B cell (primary cell): ENCODE measurements around the gene MZB1. TPM values are rescaled to one million over a fixed set of nuclear protein-coding genes. Genes with fewer than 3 reads are reported as not detected.

Experiments
- ATAC-seq: fragments of 200-7000 bp; cut with Tn5 transposase; one replicate; pipeline ENCODE4 v1.10.0; 2021; ENCODE audit warnings: low read depth, mild to moderate bottlenecking, moderate number of reproducible peaks, moderate library complexity
- CTCF ChIA-PET: fragments of 350-600 bp; sonication (Branson Sonifier 250); formaldehyde crosslinking; loops from one replicate; lab custom pipeline; 2021; ENCODE audit warnings: antibody characterized with exemption, inconsistent platforms; lab: Charles Lee
- POLR2A ChIA-PET: fragments of 350-600 bp; sonication (Branson Sonifier 250); formaldehyde crosslinking; loops from one replicate; lab custom pipeline; 2021; ENCODE audit warnings: antibody characterized with exemption; lab: Charles Lee
- DNase-seq: peaks from one replicate; pipeline ENCODE4 v3.0.0; 2013
- H2AFZ ChIP-seq: 2 replicates; pipeline ENCODE4 v1.6.1; 2012; ENCODE audit warnings: mild to moderate bottlenecking, low read depth, low read length; ENCODE audit not compliant: insufficient read depth, poor library complexity, severe bottlenecking
- H3K27ac ChIP-seq, 2 donors: 1 replicate in 1 of 2; 2 replicates in 1 of 2; pipeline ENCODE4 v1.5.1; 2012 to 2013; ENCODE audit warnings: low read length in 2 of 2, mild to moderate bottlenecking in 2 of 2, moderate library complexity in 1 of 2
- H3K27me3 ChIP-seq, 4 experiments: fragments of 200-600 bp in 1 of 4; sonication (generic) in 1 of 4; replicated peaks in 1 of 4; 1 replicate in 2 of 4; 2 replicates in 2 of 4; pipeline versions ENCODE4 v1.6.1 to v1.7.0; 2013 to 2016; ENCODE audit warnings: low read length in 3 of 4, mild to moderate bottlenecking in 2 of 4, mixed read lengths in 1 of 4, moderate library complexity in 1 of 4; ENCODE audit not compliant: insufficient read depth in 4 of 4, control insufficient read depth in 3 of 4; ENCODE audit errors: control extremely low read depth in 1 of 4
- H3K36me3 ChIP-seq, 2 experiments: replicated peaks in 1 of 2; 1 replicate in 1 of 2; 2 replicates in 1 of 2; pipeline versions ENCODE4 v1.6.1 to v1.7.1; 2013; ENCODE audit warnings: low read length in 1 of 2; ENCODE audit not compliant: insufficient read depth in 2 of 2, control insufficient read depth in 1 of 2; ENCODE audit errors: control extremely low read depth in 1 of 2, extremely low read depth in 1 of 2
- H3K4me1 ChIP-seq, 2 donors: fragments of 200-600 bp in 1 of 2; sonication (generic) in 1 of 2; 1 replicate in 1 of 2; 2 replicates in 1 of 2; pipeline versions ENCODE4 v1.5.1 to v1.6.1; 2013 to 2017; ENCODE audit warnings: low read length in 2 of 2; ENCODE audit not compliant: control insufficient read depth in 2 of 2, insufficient read depth in 2 of 2
- H3K4me2 ChIP-seq: replicated peaks from 2 replicates; pipeline ENCODE3; 2012; ENCODE audit warnings: mild to moderate bottlenecking, low read depth, low read length; ENCODE audit not compliant: poor library complexity, severe bottlenecking
- H3K4me3 ChIP-seq, 5 experiments: fragments of 200-600 bp in 1 of 5; sonication (generic) in 1 of 5; 1 replicate in 3 of 5; 2 replicates in 2 of 5; pipeline versions ENCODE4 v1.5.1 to v1.7.0; 2011 to 2016; ENCODE audit warnings: low read length in 4 of 5, mild to moderate bottlenecking in 4 of 5, low read depth in 2 of 5, control low read depth in 1 of 5, moderate library complexity in 1 of 5; ENCODE audit not compliant: insufficient read depth in 1 of 5; ENCODE audit errors: control extremely low read depth in 1 of 5, extremely low read depth in 1 of 5
- H3K79me2 ChIP-seq: fragments of 200-600 bp; sonication (generic); one replicate; pipeline ENCODE4 v1.6.0; 2016; ENCODE audit warnings: low read length; ENCODE audit not compliant: control insufficient read depth, insufficient read depth
- H3K9ac ChIP-seq: fragments of 200-600 bp; sonication (generic); 2 replicates; pipeline ENCODE4 v1.6.1; 2017; ENCODE audit warnings: mild to moderate bottlenecking, low read length, moderate library complexity
- H3K9me3 ChIP-seq, 3 donors: one replicate each; pipeline versions ENCODE4 v1.6.1 to v1.7.1; 2013; ENCODE audit warnings: low read length in 2 of 3; ENCODE audit not compliant: control insufficient read depth in 2 of 3, insufficient read depth in 1 of 3; ENCODE audit errors: control extremely low read depth in 1 of 3
- H4K20me1 ChIP-seq: 2 replicates; pipeline ENCODE4 v1.6.0; 2012; ENCODE audit warnings: mild to moderate bottlenecking, low read length; ENCODE audit not compliant: insufficient read depth, control insufficient read depth, poor library complexity, severe bottlenecking
- H3K27ac Mint-ChIP-seq: one replicate; pipeline ENCODE4 v1.8.0; 2021; ENCODE audit warnings: mixed read lengths
- H3K27me3 Mint-ChIP-seq: one replicate; pipeline ENCODE4 v1.8.0; 2021; ENCODE audit warnings: mixed read lengths
- H3K4me1 Mint-ChIP-seq: one replicate; pipeline ENCODE4 v1.8.0; 2021; ENCODE audit warnings: mixed read lengths
- H3K4me3 Mint-ChIP-seq: one replicate; pipeline ENCODE4 v1.8.0; 2021; ENCODE audit warnings: mixed read lengths
- H3K9me3 Mint-ChIP-seq: one replicate; pipeline ENCODE4 v1.8.0; 2022; ENCODE audit warnings: mixed read lengths; ENCODE audit not compliant: insufficient read depth
- CTCF ChIP-seq: fragments of 200-600 bp; IDR thresholded peaks from one replicate; pipeline ENCODE4 v1.8.0; 2022; ENCODE audit warnings: antibody characterized with exemption, mild to moderate bottlenecking
- EZH2 ChIP-seq: IDR thresholded peaks from 2 replicates; pipeline ENCODE4 v1.6.1; 2012; ENCODE audit warnings: borderline replicate concordance, low read depth, mild to moderate bottlenecking, moderate library complexity, low read length; ENCODE audit not compliant: insufficient read depth, poor library complexity, severe bottlenecking
- WGBS: methylation state at CpG from one replicate; pipeline ENCODE4 v1.1.5; 2013; ENCODE audit warnings: missing lambda C conversion rate; ENCODE audit not compliant: insufficient coverage; 5-methylcytosine and 5-hydroxymethylcytosine counted together
- intact Hi-C: fragments of 100-400 bp; cut with micrococcal nuclease; formaldehyde crosslinking; loops from one replicate; pipeline ENCODE4 v1.10.0; 2022
- polyA plus RNA-seq: library from polyadenylated mRNA; depleted of rRNA; stranded (reverse); fragments of >200 nt; gene quantifications from 2 replicates; pipeline ENCODE4 v1.2.3, GENCODE V29; 2012
- total RNA-seq, 2 donors: library from RNA; stranded (reverse); fragments of 120-200 nt in 1 of 2; gene quantifications; 1 replicate in 1 of 2; 2 replicates in 1 of 2; pipeline versions ENCODE4 v1.2.3 to v1.2.4, GENCODE V29; 2013 to 2022

MZB1 gene
- total and polyA plus RNA-seq, 2 donors (not counting 1 experiment from before 2014, with no cell fraction given) = 72.2 to 306 TPM

- Histone ChIP-seq H3K27me3 (no peaks in the 10 kb centered on the region), H3K79me2 (peaks cover 4% of the 10 kb centered on the region), H3K4me2 (no peak overlapping the region), H3K9ac (no peak overlapping the region), H4K20me1 (no peaks in the 10 kb centered on the region), H3K4me3 (no peak overlapping the region), H3K27ac (no peak overlapping the region), H2AFZ (no peak overlapping the region), H3K9me3 (no peaks in the 10 kb centered on the region), H3K36me3 (no peaks in the 10 kb centered on the region), H3K4me1 (peaks cover 13 to 21% of the 10 kb centered on the region in 2 donors)
- ATAC-seq (no peak), DNase-seq (no peak)
- H3K4me1 Mint-ChIP-seq = peaks cover 28% of the 10 kb centered on the region
- no peaks in the 10 kb centered on the region for H3K27me3 Mint-ChIP-seq
- H3K9me3 Mint-ChIP-seq = no peaks in the 10 kb centered on the region
- WGBS = 96% methylated on average over 9 of the region's 10 CpGs
- H3K27ac Mint-ChIP-seq = no peak overlapping the region
- ChIA-PET POLR2A (interaction anchor here (0.6 to 1.9 kb wide), 2 partner anchors 10 to 60 kb away, joined by 3 to 6 read pairs; no protein-coding TSS in a partner anchor), CTCF (interaction anchor here (2.5 to 2.9 kb wide), 2 partner anchors 21 to 112 kb away, joined by 5 to 9 read pairs; no protein-coding TSS in a partner anchor)
- H3K4me3 Mint-ChIP-seq = no peak overlapping the region
- TF ChIP-seq CTCF (no peak), EZH2 (no peak)
- intact Hi-C loops = loop anchor here (10.0 kb wide), 3 partner anchors 233 to 937 kb away; partner anchors contain the start of gene EGR1
These were observed 11.8 kb upstream of the MZB1 start for GRCh38 chr5:139401546-139401945.

- Histone ChIP-seq H3K4me2 (no peak overlapping the region), H3K79me2 (no peaks in the 10 kb centered on the region), H3K4me1 (peaks cover 10 to 17% of the 10 kb centered on the region in 2 donors), H3K36me3 (no peaks in the 10 kb centered on the region), H4K20me1 (peaks cover 4% of the 10 kb centered on the region), H3K27ac (no peak overlapping the region), H3K4me3 (no peak overlapping the region), H2AFZ (no peak overlapping the region), H3K9me3 (no peaks in the 10 kb centered on the region), H3K27me3 (no peaks in the 10 kb centered on the region), H3K9ac (no peak overlapping the region)
- Mint-ChIP-seq H3K27ac (no peak overlapping the region), H3K4me3 (no peak overlapping the region), H3K4me1 (peaks cover 25% of the 10 kb centered on the region), H3K27me3 (no peaks in the 10 kb centered on the region), H3K9me3 (no peaks in the 10 kb centered on the region)
- ATAC-seq = no peak
- TF ChIP-seq EZH2 = no peak
- TF ChIP-seq CTCF = no peak
- POLR2A ChIA-PET = interaction anchor here (0.6 kb wide), 1 partner anchor 1235 kb away, joined by 8 read pairs; no protein-coding TSS in a partner anchor
- intact Hi-C loops = loop anchor here (10.0 kb wide), 3 partner anchors 235 to 935 kb away; partner anchors contain the start of gene EGR1
- WGBS = 66% methylated on average over 5 of the region's 6 CpGs
- CTCF ChIA-PET = no interaction called here
- no peak for DNase-seq
These were observed 9.9 kb upstream of the MZB1 start for GRCh38 chr5:139399501-139400121.
